ENCODE results near the gene MGAT5.

The MGAT5 gene

GRCh38 chr2:134324430-134324829, 70.6 kb downstream of the MGAT5 start:
- H3K4me3 ChIP-seq (ENCODE audit: low read depth in 1 of 2, low read length in 2 of 2) = no peak overlapping the region
- no peak overlapping the region for H3K27ac ChIP-seq (ENCODE audit: low read length)

GRCh38 chr2:134324947-134325346, 71.1 kb downstream of the MGAT5 start:
- H3K4me1 ChIP-seq (ENCODE audit: control insufficient read depth in 1 of 2, insufficient read depth in 2 of 2, low read length in 2 of 2) = peaks cover 0 to 21% of the 10 kb centered on the region in 2 donors
- H3K27me3 ChIP-seq (ENCODE audit: low read depth, low read length) = no peaks in the 10 kb centered on the region
- H3K4me3 ChIP-seq (ENCODE audit: low read depth in 1 of 2, low read length in 2 of 2) = no peak overlapping the region
- H3K27ac ChIP-seq (ENCODE audit: low read length) = no peak overlapping the region
- H3K9me3 ChIP-seq (ENCODE audit: control insufficient read depth in 1 of 2, low read length in 2 of 2) = no peaks in the 10 kb centered on the region
- no peaks in the 10 kb centered on the region for H3K36me3 ChIP-seq (ENCODE audit: control insufficient read depth in 1 of 2, insufficient read depth in 2 of 2, low read length in 2 of 2)

More at GRCh38 chr2:134324430-134324829, 70.6 kb downstream of the MGAT5 start:
- Histone ChIP-seq H3K9me3 (ENCODE audit: control insufficient read depth in 1 of 2, low read length in 2 of 2) (no peaks in the 10 kb centered on the region), H3K36me3 (ENCODE audit: control insufficient read depth in 1 of 2, insufficient read depth in 2 of 2, low read length in 2 of 2) (peaks cover 0 to 3% of the 10 kb centered on the region in 2 donors), H3K4me1 (ENCODE audit: control insufficient read depth in 1 of 2, insufficient read depth in 2 of 2, low read length in 2 of 2) (peaks cover 0 to 21% of the 10 kb centered on the region in 2 donors), H3K27me3 (ENCODE audit: low read depth, low read length) (no peaks in the 10 kb centered on the region)

DNA sequence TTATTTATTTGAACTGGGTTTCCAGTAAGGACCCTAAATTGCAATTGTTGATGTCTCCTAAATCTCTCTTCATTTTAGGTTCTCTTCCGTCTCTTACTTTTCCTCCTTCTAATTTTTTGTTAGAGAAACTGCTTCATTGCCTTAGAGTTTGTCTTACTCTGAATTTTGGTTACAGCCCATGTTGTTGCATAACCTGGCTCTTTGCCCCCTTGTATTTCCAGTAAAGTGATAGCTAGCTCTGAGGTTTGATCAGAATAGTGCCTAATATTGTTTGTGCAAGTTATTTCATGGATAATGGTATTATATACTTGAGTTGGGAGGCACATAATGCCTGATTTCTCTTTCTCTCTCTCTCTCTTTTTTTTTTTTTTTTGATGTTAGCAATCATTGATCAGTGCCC, 71.8 kb downstream of the MGAT5 start:
- H3K9me3 ChIP-seq (ENCODE audit: control insufficient read depth in 1 of 2, low read length in 2 of 2) = no peaks in the 10 kb centered on the region
- no peaks in the 10 kb centered on the region for H3K36me3 ChIP-seq (ENCODE audit: control insufficient read depth in 1 of 2, insufficient read depth in 2 of 2, low read length in 2 of 2)
- no peak overlapping the region for H3K4me3 ChIP-seq (ENCODE audit: low read depth in 1 of 2, low read length in 2 of 2)
- H3K27ac ChIP-seq (ENCODE audit: low read length) = no peak overlapping the region
- peaks cover 0 to 21% of the 10 kb centered on the region in 2 donors for H3K4me1 ChIP-seq (ENCODE audit: control insufficient read depth in 1 of 2, insufficient read depth in 2 of 2, low read length in 2 of 2)
- H3K27me3 ChIP-seq (ENCODE audit: low read depth, low read length) = no peaks in the 10 kb centered on the region

DNA sequence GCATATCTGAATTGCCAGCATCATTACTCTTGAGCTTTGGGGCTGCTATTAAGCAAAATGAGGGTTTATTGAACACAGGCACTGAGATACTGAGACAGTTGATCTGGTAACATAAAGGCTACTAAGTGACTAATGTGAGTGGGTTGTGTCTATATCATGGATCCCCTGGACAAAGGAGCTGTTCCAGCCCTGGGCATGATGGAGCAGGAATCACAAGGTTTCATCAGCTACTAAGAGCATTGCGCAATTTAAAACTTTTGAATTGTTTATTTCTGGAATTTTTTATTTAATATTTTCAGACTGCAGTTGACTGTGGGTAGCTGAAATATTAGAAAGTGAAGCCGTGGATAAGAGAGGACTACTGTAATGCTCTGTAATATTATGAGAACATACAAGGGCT, 73.5 kb downstream of the MGAT5 start:
- H3K4me3 ChIP-seq (ENCODE audit: low read depth in 1 of 2, low read length in 2 of 2) = no peak overlapping the region

GRCh38 chr2:134331081-134331480, 77.2 kb downstream of the MGAT5 start:
- no peaks in the 10 kb centered on the region for H3K27me3 ChIP-seq (ENCODE audit: low read depth, low read length)
- H3K27ac ChIP-seq (ENCODE audit: low read length) = no peak overlapping the region
- no peaks in the 10 kb centered on the region for H3K36me3 ChIP-seq (ENCODE audit: control insufficient read depth in 1 of 2, insufficient read depth in 2 of 2, low read length in 2 of 2)
- H3K4me1 ChIP-seq (ENCODE audit: control insufficient read depth in 1 of 2, insufficient read depth in 2 of 2, low read length in 2 of 2) = no peaks in the 10 kb centered on the region
- no peaks in the 10 kb centered on the region for H3K9me3 ChIP-seq (ENCODE audit: control insufficient read depth in 1 of 2, low read length in 2 of 2)
- H3K4me3 ChIP-seq (ENCODE audit: low read depth in 1 of 2, low read length in 2 of 2) = no peak overlapping the region

More for the DNA sequence above, 73.5 kb downstream of the MGAT5 start:
- Histone ChIP-seq H3K9me3 (ENCODE audit: control insufficient read depth in 1 of 2, low read length in 2 of 2) (no peaks in the 10 kb centered on the region), H3K36me3 (ENCODE audit: control insufficient read depth in 1 of 2, insufficient read depth in 2 of 2, low read length in 2 of 2) (no peaks in the 10 kb centered on the region), H3K4me1 (ENCODE audit: control insufficient read depth in 1 of 2, insufficient read depth in 2 of 2, low read length in 2 of 2) (peaks cover 0 to 21% of the 10 kb centered on the region in 2 donors), H3K27me3 (ENCODE audit: low read depth, low read length) (no peaks in the 10 kb centered on the region), H3K27ac (ENCODE audit: low read length) (no peak overlapping the region)

GRCh38 chr2:134333646-134334189, 79.8 kb downstream of the MGAT5 start:
- Histone ChIP-seq H3K4me3 (ENCODE audit: low read depth in 1 of 2, low read length in 2 of 2) (no peak overlapping the region), H3K27me3 (ENCODE audit: low read depth, low read length) (no peaks in the 10 kb centered on the region), H3K27ac (ENCODE audit: low read length) (no peak overlapping the region), H3K36me3 (ENCODE audit: control insufficient read depth in 1 of 2, insufficient read depth in 2 of 2, low read length in 2 of 2) (no peaks in the 10 kb centered on the region), H3K9me3 (ENCODE audit: control insufficient read depth in 1 of 2, low read length in 2 of 2) (no peaks in the 10 kb centered on the region), H3K4me1 (ENCODE audit: control insufficient read depth in 1 of 2, insufficient read depth in 2 of 2, low read length in 2 of 2) (no peaks in the 10 kb centered on the region)

- H3K36me3 ChIP-seq (ENCODE audit: control insufficient read depth in 1 of 2, insufficient read depth in 2 of 2, low read length in 2 of 2) = no peaks in the 10 kb centered on the region
- no peaks in the 10 kb centered on the region for H3K27me3 ChIP-seq (ENCODE audit: low read depth, low read length)
- H3K9me3 ChIP-seq (ENCODE audit: control insufficient read depth in 1 of 2, low read length in 2 of 2) = no peaks in the 10 kb centered on the region
- H3K4me1 ChIP-seq (ENCODE audit: control insufficient read depth in 1 of 2, insufficient read depth in 2 of 2, low read length in 2 of 2) = no peaks in the 10 kb centered on the region
- no peak overlapping the region for H3K4me3 ChIP-seq (ENCODE audit: low read depth in 1 of 2, low read length in 2 of 2)
- H3K27ac ChIP-seq (ENCODE audit: low read length) = no peak overlapping the region
Observed at GRCh38 chr2:134334542-134335353, 80.9 kb downstream of the MGAT5 start.

GRCh38 chr2:134335601-134336000, 81.7 kb downstream of the MGAT5 start:
- no peaks in the 10 kb centered on the region for H3K27me3 ChIP-seq (ENCODE audit: low read depth, low read length)
- no peak overlapping the region for H3K27ac ChIP-seq (ENCODE audit: low read length)
- H3K36me3 ChIP-seq (ENCODE audit: control insufficient read depth in 1 of 2, insufficient read depth in 2 of 2, low read length in 2 of 2) = no peaks in the 10 kb centered on the region
- H3K4me1 ChIP-seq (ENCODE audit: control insufficient read depth in 1 of 2, insufficient read depth in 2 of 2, low read length in 2 of 2) = no peaks in the 10 kb centered on the region
- H3K4me3 ChIP-seq (ENCODE audit: low read depth in 1 of 2, low read length in 2 of 2) = no peak overlapping the region
- H3K9me3 ChIP-seq (ENCODE audit: control insufficient read depth in 1 of 2, low read length in 2 of 2) = no peaks in the 10 kb centered on the region

GRCh38 chr2:134336352-134336751, 82.5 kb downstream of the MGAT5 start:
- H3K4me3 ChIP-seq (ENCODE audit: low read depth in 1 of 2, low read length in 2 of 2) = no peak overlapping the region
- H3K36me3 ChIP-seq (ENCODE audit: control insufficient read depth in 1 of 2, insufficient read depth in 2 of 2, low read length in 2 of 2) = no peaks in the 10 kb centered on the region
- no peaks in the 10 kb centered on the region for H3K9me3 ChIP-seq (ENCODE audit: control insufficient read depth in 1 of 2, low read length in 2 of 2)
- H3K27ac ChIP-seq (ENCODE audit: low read length) = no peak overlapping the region
- H3K27me3 ChIP-seq (ENCODE audit: low read depth, low read length) = no peaks in the 10 kb centered on the region
- H3K4me1 ChIP-seq (ENCODE audit: control insufficient read depth in 1 of 2, insufficient read depth in 2 of 2, low read length in 2 of 2) = no peaks in the 10 kb centered on the region

- no peaks in the 10 kb centered on the region for H3K9me3 ChIP-seq (ENCODE audit: control insufficient read depth in 1 of 2, low read length in 2 of 2)
- no peaks in the 10 kb centered on the region for H3K4me1 ChIP-seq (ENCODE audit: control insufficient read depth in 1 of 2, insufficient read depth in 2 of 2, low read length in 2 of 2)
- H3K4me3 ChIP-seq (ENCODE audit: low read depth in 1 of 2, low read length in 2 of 2) = no peak overlapping the region
- no peaks in the 10 kb centered on the region for H3K27me3 ChIP-seq (ENCODE audit: low read depth, low read length)
- no peaks in the 10 kb centered on the region for H3K36me3 ChIP-seq (ENCODE audit: control insufficient read depth in 1 of 2, insufficient read depth in 2 of 2, low read length in 2 of 2)
- H3K27ac ChIP-seq (ENCODE audit: low read length) = no peak overlapping the region
Observed at GRCh38 chr2:134336921-134337320, 83.0 kb downstream of the MGAT5 start.

DNA sequence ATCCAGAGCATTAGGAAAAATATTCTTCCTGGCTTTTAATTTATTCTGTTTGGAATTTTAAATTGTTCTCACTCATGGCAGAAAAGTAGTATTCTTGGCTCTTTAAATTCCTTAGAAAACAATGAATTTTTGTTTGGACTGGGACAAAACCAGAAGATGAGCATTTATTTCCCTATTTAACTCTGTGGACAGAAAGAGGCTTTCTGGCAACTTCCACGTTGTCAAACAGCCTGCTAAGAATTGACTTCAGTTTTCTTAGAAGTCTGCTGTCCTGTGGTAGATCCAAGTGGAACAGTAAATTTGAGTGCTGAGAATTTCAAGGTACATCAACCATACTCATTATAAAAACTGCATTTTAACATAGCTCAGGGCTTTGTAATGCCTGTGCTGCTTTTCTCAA, 83.8 kb downstream of the MGAT5 start:
- H3K4me3 ChIP-seq (ENCODE audit: low read depth in 1 of 2, low read length in 2 of 2) = no peak overlapping the region
- H3K9me3 ChIP-seq (ENCODE audit: control insufficient read depth in 1 of 2, low read length in 2 of 2) = no peaks in the 10 kb centered on the region
- H3K4me1 ChIP-seq (ENCODE audit: control insufficient read depth in 1 of 2, insufficient read depth in 2 of 2, low read length in 2 of 2) = no peaks in the 10 kb centered on the region

More for the DNA sequence above, 83.8 kb downstream of the MGAT5 start:
- Histone ChIP-seq H3K27ac (ENCODE audit: low read length) (no peak overlapping the region), H3K36me3 (ENCODE audit: control insufficient read depth in 1 of 2, insufficient read depth in 2 of 2, low read length in 2 of 2) (peaks cover 0 to 4% of the 10 kb centered on the region in 2 donors), H3K27me3 (ENCODE audit: low read depth, low read length) (no peaks in the 10 kb centered on the region)

Data from muscle layer of duodenum (tissue), 2 donors.